ENCODE data around the gene CYP2A7. TPM values are rescaled to one million over a fixed set of nuclear protein-coding genes. Genes with fewer than 3 reads are reported as not detected.
"Not testable (repeated sequence)": the region's sequence is repeated elsewhere in the genome, so short reads cannot be mapped to it uniquely, and the experiment has no call there.

The CYP2A7 gene
- total RNA-seq, 1 experiment from 2014 or later, result not detected

- H3K27me3 ChIP-seq (ENCODE audit: insufficient read depth, low read depth), result peaks cover 6% of the 10 kb centered on the region; the same call in 1 of the 2 replicates
Measured at GRCh38 chr19:40927567-40927966, 45.5 kb upstream of the CYP2A7 start.

GRCh38 chr19:40926276-40926675, 44.2 kb upstream of the CYP2A7 start:
- H4K20me1 ChIP-seq (ENCODE audit: insufficient read depth); H3K79me2 ChIP-seq (ENCODE audit: low read depth); intact Hi-C loops (cut with micrococcal nuclease; ENCODE audit: unreplicated experiment); H2AFZ ChIP-seq; BruUV-seq (replicated peaks); H3K36me3 ChIP-seq (ENCODE audit: low read depth); CTCF ChIA-PET; H3K9me2 ChIP-seq (ENCODE audit: insufficient read depth); H3K27me3 ChIP-seq (ENCODE audit: insufficient read depth, low read depth); H3K4me3 ChIP-seq; H3K9me3 ChIP-seq (ENCODE audit: insufficient read depth, low read depth); DNase-seq; POLR2A ChIA-PET (ENCODE audit: unreplicated experiment); H3K27ac ChIP-seq; H3K4me2 ChIP-seq: not testable (repeated sequence)
- H3K4me1 ChIP-seq (replicated peaks; ENCODE audit: insufficient read depth), result peaks cover 31% of the 10 kb centered on the region
- peaks cover 13% of the 10 kb centered on the region for H3F3A ChIP-seq (ENCODE audit: insufficient read depth, low read depth)

More at GRCh38 chr19:40927567-40927966, 45.5 kb upstream of the CYP2A7 start:
- no peaks in the 10 kb centered on the region for H4K20me1 ChIP-seq (ENCODE audit: insufficient read depth)
- ChIA-PET POLR2A (ENCODE audit: unreplicated experiment) (no interaction called here), CTCF (no interaction called here)
- H3K79me2 ChIP-seq (ENCODE audit: low read depth), result no peaks in the 10 kb centered on the region
- no peak overlapping the region for H3K4me3 ChIP-seq
- H3K9me3 ChIP-seq (ENCODE audit: insufficient read depth, low read depth), result no peaks in the 10 kb centered on the region
- H3K4me1 ChIP-seq (replicated peaks; ENCODE audit: insufficient read depth), result peaks cover 19% of the 10 kb centered on the region
- H3K27ac ChIP-seq, result no peak overlapping the region
- TF ChIP-seq CTCF (conservative IDR thresholded peaks at IDR 0.05) (no peak), EZH2 (IDR thresholded peaks at IDR 0.05; ENCODE audit: low read depth) (no peak)
- H3K4me2 ChIP-seq, result no peak overlapping the region
- H3F3A ChIP-seq (ENCODE audit: insufficient read depth, low read depth), result 0 out of 2 replicates have a peak, but pooled peaks cover 3% of the 10 kb centered on the region
- no TSS peak for BruUV-seq (replicated peaks)
- H3K36me3 ChIP-seq (ENCODE audit: low read depth), result no peaks in the 10 kb centered on the region
- intact Hi-C loops (cut with micrococcal nuclease; ENCODE audit: unreplicated experiment), result no loop called here
- DNase-seq, result no peak
- no peak overlapping the region for H2AFZ ChIP-seq
- no peaks in the 10 kb centered on the region for H3K9me2 ChIP-seq (ENCODE audit: insufficient read depth)

- H3K27me3 ChIP-seq (ENCODE audit: insufficient read depth, low read depth), result peaks cover 3% of the 10 kb centered on the region; the same call in 1 of the 2 replicates
- peaks cover 4% of the 10 kb centered on the region; the same call in 1 of the 2 replicates for H3K9me3 ChIP-seq (ENCODE audit: insufficient read depth, low read depth)
- intact Hi-C loops (cut with micrococcal nuclease; ENCODE audit: unreplicated experiment), result loop anchor here (5.0 kb wide), 1 partner anchor 38 kb away; no protein-coding TSS in a partner anchor
- no peaks in the 10 kb centered on the region for H3K79me2 ChIP-seq (ENCODE audit: low read depth)
- H4K20me1 ChIP-seq (ENCODE audit: insufficient read depth), result no peaks in the 10 kb centered on the region
- TF ChIP-seq CTCF (conservative IDR thresholded peaks at IDR 0.05), result no peak
- TF ChIP-seq EZH2 (IDR thresholded peaks at IDR 0.05; ENCODE audit: low read depth), result no peak
- H3K4me2 ChIP-seq, result no peak overlapping the region
- POLR2A ChIA-PET (ENCODE audit: unreplicated experiment), result no interaction called here
- CTCF ChIA-PET, result no interaction called here
- H3K4me3 ChIP-seq, result no peak overlapping the region
- H3K4me1 ChIP-seq (replicated peaks; ENCODE audit: insufficient read depth), result peaks cover 30% of the 10 kb centered on the region
- no peaks in the 10 kb centered on the region for H3K9me2 ChIP-seq (ENCODE audit: insufficient read depth)
- BruUV-seq (replicated peaks), result no TSS peak
- H3F3A ChIP-seq (ENCODE audit: insufficient read depth, low read depth), result peaks cover 22% of the 10 kb centered on the region
- H2AFZ ChIP-seq, result no peak overlapping the region
- no peaks in the 10 kb centered on the region for H3K36me3 ChIP-seq (ENCODE audit: low read depth)
- no peak overlapping the region for H3K27ac ChIP-seq
- DNase-seq, result no peak
Measured at GRCh38 chr19:40923934-40924391, 41.9 kb upstream of the CYP2A7 start.

- H2AFZ ChIP-seq; DNase-seq; CTCF ChIA-PET; H3K9me2 ChIP-seq (ENCODE audit: insufficient read depth); H3K27me3 ChIP-seq (ENCODE audit: insufficient read depth, low read depth); H3K36me3 ChIP-seq (ENCODE audit: low read depth); H3K79me2 ChIP-seq (ENCODE audit: low read depth); BruUV-seq (replicated peaks); H3K9me3 ChIP-seq (ENCODE audit: insufficient read depth, low read depth); H4K20me1 ChIP-seq (ENCODE audit: insufficient read depth); H3K4me3 ChIP-seq: not testable (repeated sequence)
- peaks cover 19% of the 10 kb centered on the region for H3F3A ChIP-seq (ENCODE audit: insufficient read depth, low read depth)
- H3K4me2 ChIP-seq, result peak overlapping the region; percentile 55
- intact Hi-C loops (cut with micrococcal nuclease; ENCODE audit: unreplicated experiment), result loop anchor here (5.0 kb wide), 1 partner anchor 40 kb away; no protein-coding TSS in a partner anchor
- POLR2A ChIA-PET (ENCODE audit: unreplicated experiment), result interaction anchor here (0.6 kb wide), 1 partner anchor 284 kb away, joined by 4 read pairs; no protein-coding TSS in a partner anchor
- H3K4me1 ChIP-seq (replicated peaks; ENCODE audit: insufficient read depth), result peaks cover 25% of the 10 kb centered on the region
- peak overlapping the region; percentile 82 for H3K27ac ChIP-seq
Measured at GRCh38 chr19:40922237-40923160, 40.5 kb upstream of the CYP2A7 start.
